Non-pigmented ciliary epithelial cell (primary cell): ENCODE measurements around the gene WNT9B.
"Not testable (repeated sequence)": the region's sequence is repeated elsewhere in the genome, so short reads cannot be mapped to it uniquely, and the experiment has no call there.

ENCODE experiments used
- DNase-seq: peaks from one replicate; pipeline ENCODE4 v3.0.0-alpha.2; 2010; ENCODE audit warnings: low read depth

Gene WNT9B

GRCh38 chr17:46916211-46916610, 64.8 kb downstream of the WNT9B start:
- no peak for DNase-seq

GRCh38 chr17:46916623-46917022, 65.2 kb downstream of the WNT9B start:
- DNase-seq, result no peak

GRCh38 chr17:46917041-46917440, 65.7 kb downstream of the WNT9B start:
- DNase-seq, result no peak

GRCh38 chr17:46917516-46917915, 66.1 kb downstream of the WNT9B start:
- no peak for DNase-seq

- not testable (repeated sequence) for DNase-seq
Measured at GRCh38 chr17:46921962-46922361, 70.6 kb downstream of the WNT9B start.

- DNase-seq, result no peak
Measured at GRCh38 chr17:46922487-46922803, 71.1 kb downstream of the WNT9B start.

- peak; percentile 54 for DNase-seq
Measured at GRCh38 chr17:46922804-46923635, 71.6 kb downstream of the WNT9B start, which contains the start of gene GOSR2. GOSR2 (plus strand) TSS chr17:46923160; CDS start chr17:46923193, 33 bp downstream.

- DNase-seq, result no peak
Measured at GRCh38 chr17:46925185-46925868, 73.9 kb downstream of the WNT9B start.

GRCh38 chr17:46928467-46929261, 77.3 kb downstream of the WNT9B start:
- no peak for DNase-seq

GRCh38 chr17:46929413-46929812, 78.0 kb downstream of the WNT9B start:
- DNase-seq, result no peak

GRCh38 chr17:46930051-46930450, 78.7 kb downstream of the WNT9B start:
- no peak for DNase-seq

- DNase-seq, result no peak
Measured at GRCh38 chr17:46931596-46931995, 80.2 kb downstream of the WNT9B start.

- DNase-seq, result no peak
Measured at GRCh38 chr17:46935658-46936266, 84.4 kb downstream of the WNT9B start.
